Fibroblast of skin of right quadriceps (primary cell): Measurements from ENCODE around the gene PALM.
"Not testable (repeated sequence)": the region's sequence is repeated elsewhere in the genome, so short reads cannot be mapped to it uniquely, and the experiment has no call there.

Experiments used
- DNase-seq: peaks from one replicate; pipeline ENCODE4 v3.0.0-alpha.2; 2013

Gene PALM

GRCh38 chr19:709196-709964, 645 bp downstream of the PALM start:
- DNase-seq: no peak

GRCh38 chr19:709965-710571, 1.3 kb downstream of the PALM start:
- no peak for DNase-seq

GRCh38 chr19:710767-711166, 2.0 kb downstream of the PALM start:
- no peak for DNase-seq

- no peak for DNase-seq
Measured at GRCh38 chr19:711254-711653, 2.5 kb downstream of the PALM start.

GRCh38 chr19:715347-715746, 6.6 kb downstream of the PALM start:
- DNase-seq: no peak

- no peak for DNase-seq
Measured at GRCh38 chr19:718251-718951, 9.7 kb downstream of the PALM start.

- DNase-seq: no peak
Measured at GRCh38 chr19:718991-719512, 10.3 kb downstream of the PALM start.

- no peak for DNase-seq
Measured at GRCh38 chr19:719636-720344, 11.1 kb downstream of the PALM start.

- DNase-seq: no peak
Measured at GRCh38 chr19:720345-721160, 11.8 kb downstream of the PALM start.

- DNase-seq: no peak
Measured at GRCh38 chr19:722553-723101, 13.9 kb downstream of the PALM start.

- no peak for DNase-seq
Measured at GRCh38 chr19:723247-723646, 14.5 kb downstream of the PALM start.

- DNase-seq: no peak
Measured at GRCh38 chr19:723714-724113, 15.0 kb downstream of the PALM start.

- no peak for DNase-seq
Measured at GRCh38 chr19:725461-726089, 16.8 kb downstream of the PALM start.

GRCh38 chr19:726993-727956, 18.5 kb downstream of the PALM start:
- DNase-seq: no peak

- DNase-seq: no peak
Measured at GRCh38 chr19:728011-728410, 19.3 kb downstream of the PALM start.

- DNase-seq: not testable (repeated sequence)
Measured at GRCh38 chr19:729564-729963, 20.8 kb downstream of the PALM start.

GRCh38 chr19:729965-730668, 21.4 kb downstream of the PALM start:
- no peak for DNase-seq

GRCh38 chr19:731000-731399, 22.3 kb downstream of the PALM start:
- no peak for DNase-seq
